ENCODE results near the gene SLC5A6.

SLC5A6 gene

GRCh38 chr2:27211943-27212625 lies at the start of gene SLC5A6, which contains the start of gene ATRAID:
SLC5A6 (minus strand) TSS chr2:27212268; CDS start chr2:27207650, 4,618 bp downstream.
ATRAID (plus strand) TSS chr2:27212041; CDS start chr2:27212369, 328 bp downstream.
- DNase-seq, result peak; percentile 88

- DNase-seq, result no peak
Observed at GRCh38 chr2:27261241-27261925, 49.3 kb upstream of the SLC5A6 start.

GRCh38 chr2:27258051-27258450 lies 46.0 kb upstream of the SLC5A6 start:
- DNase-seq, result no peak

- DNase-seq, result no peak
Observed at GRCh38 chr2:27256855-27257454, 44.9 kb upstream of the SLC5A6 start.

GRCh38 chr2:27255660-27256059 lies 43.6 kb upstream of the SLC5A6 start:
- DNase-seq, result no peak

GRCh38 chr2:27255187-27255586 lies 43.1 kb upstream of the SLC5A6 start:
- DNase-seq, result no peak

GRCh38 chr2:27251766-27252165 lies 39.7 kb upstream of the SLC5A6 start:
- DNase-seq, result no peak

GRCh38 chr2:27250652-27251379 lies 38.7 kb upstream of the SLC5A6 start:
- no peak for DNase-seq

GRCh38 chr2:27249891-27250651 lies 38.0 kb upstream of the SLC5A6 start:
- DNase-seq, result peak; percentile 57

GRCh38 chr2:27249159-27249890 lies 37.3 kb upstream of the SLC5A6 start:
- no peak for DNase-seq

GRCh38 chr2:27247893-27248292 lies 35.8 kb upstream of the SLC5A6 start:
- no peak for DNase-seq

- DNase-seq, result no peak
Observed at GRCh38 chr2:27245626-27246025, 33.6 kb upstream of the SLC5A6 start.

- no peak for DNase-seq
Observed at GRCh38 chr2:27245116-27245515, 33.0 kb upstream of the SLC5A6 start.

- no peak for DNase-seq
Observed at GRCh38 chr2:27243391-27244130, 31.5 kb upstream of the SLC5A6 start.

GRCh38 chr2:27242614-27242951 lies 30.5 kb upstream of the SLC5A6 start:
- no peak for DNase-seq

- DNase-seq, result no peak
Observed at GRCh38 chr2:27241761-27242613, 29.9 kb upstream of the SLC5A6 start.

GRCh38 chr2:27240406-27240805 lies 28.3 kb upstream of the SLC5A6 start:
- DNase-seq, result no peak

GRCh38 chr2:27238976-27239375 lies 26.9 kb upstream of the SLC5A6 start:
- DNase-seq, result no peak

- DNase-seq, result no peak
Observed at GRCh38 chr2:27237341-27237945, 25.4 kb upstream of the SLC5A6 start.

- DNase-seq, result no peak
Observed at GRCh38 chr2:27236626-27237025, 24.6 kb upstream of the SLC5A6 start.
